ENCODE data around the gene ARL8A.

GRCh38 chr1:202143768-202144401, 652 bp downstream of the ARL8A start:
- TF ChIP-seq, protein P1, sequence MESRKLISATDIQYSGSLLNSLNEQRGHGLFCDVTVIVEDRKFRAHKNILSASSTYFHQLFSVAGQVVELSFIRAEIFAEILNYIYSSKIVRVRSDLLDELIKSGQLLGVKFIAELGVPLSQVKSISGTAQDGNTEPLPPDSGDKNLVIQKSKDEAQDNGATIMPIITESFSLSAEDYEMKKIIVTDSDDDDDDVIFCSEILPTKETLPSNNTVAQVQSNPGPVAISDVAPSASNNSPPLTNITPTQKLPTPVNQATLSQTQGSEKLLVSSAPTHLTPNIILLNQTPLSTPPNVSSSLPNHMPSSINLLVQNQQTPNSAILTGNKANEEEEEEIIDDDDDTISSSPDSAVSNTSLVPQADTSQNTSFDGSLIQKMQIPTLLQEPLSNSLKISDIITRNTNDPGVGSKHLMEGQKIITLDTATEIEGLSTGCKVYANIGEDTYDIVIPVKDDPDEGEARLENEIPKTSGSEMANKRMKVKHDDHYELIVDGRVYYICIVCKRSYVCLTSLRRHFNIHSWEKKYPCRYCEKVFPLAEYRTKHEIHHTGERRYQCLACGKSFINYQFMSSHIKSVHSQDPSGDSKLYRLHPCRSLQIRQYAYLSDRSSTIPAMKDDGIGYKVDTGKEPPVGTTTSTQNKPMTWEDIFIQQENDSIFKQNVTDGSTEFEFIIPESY (IDR thresholded peaks at IDR 0.05), result no peak
- TF ChIP-seq ATF3 (IDR thresholded peaks at IDR 0.05), result no peak
- no peak for TF ChIP-seq CTCF (IDR thresholded peaks at IDR 0.05; ENCODE audit: low read depth, low read length, missing input control)
- no peak for TF ChIP-seq RAD21 (IDR thresholded peaks at IDR 0.05)
- no peak for TF ChIP-seq FOXA1 (IDR thresholded peaks at IDR 0.05)
- TF ChIP-seq REST (IDR thresholded peaks at IDR 0.05), result no peak
- no peak for TF ChIP-seq SP1 (IDR thresholded peaks at IDR 0.05)
- TF ChIP-seq YY1 (IDR thresholded peaks at IDR 0.05), result no peak
